SK-N-SH treated with all-trans-retinoic acid at 6 μM for 48 hours (cell line): ENCODE measurements around the gene STPG2.

Experiments
- BACH2 ChIP-seq: fragments of 250-450 bp; sonication (Bioruptor Pico); IDR thresholded peaks from 2 replicates; pipeline ENCODE4 v1.9.0; 2021; ENCODE audit warnings: mild to moderate bottlenecking, borderline replicate concordance
- SNAI2 ChIP-seq: fragments of 250-450 bp; sonication (Bioruptor Pico); IDR thresholded peaks from 2 replicates; pipeline ENCODE4 v1.5.0; 2020; ENCODE audit warnings: mild to moderate bottlenecking, moderate library complexity
- ZC3H10 ChIP-seq: fragments of 250-450 bp; sonication (Bioruptor Pico); IDR thresholded peaks from 2 replicates; pipeline ENCODE4 v1.5.1; 2021; ENCODE audit warnings: mild to moderate bottlenecking, moderate library complexity
- ZNF8 ChIP-seq: fragments of 450-650 bp; formaldehyde crosslinking; IDR thresholded peaks from 2 replicates; pipeline ENCODE4 v1.5.0; 2020; ENCODE audit warnings: mild to moderate bottlenecking, moderate library complexity

- TF ChIP-seq BACH2 (CRISPR knock-in tag) (no peak), SNAI2 (CRISPR knock-in tag) (no peak), ZC3H10 (CRISPR knock-in tag) (no peak), ZNF8 (CRISPR knock-in tag) (no peak)
Observed at GRCh38 chr4:97774347-97774989, 368.8 kb downstream of the STPG2 start.
